ENCODE measurements around the gene MPC1.

MPC1 gene

DNA sequence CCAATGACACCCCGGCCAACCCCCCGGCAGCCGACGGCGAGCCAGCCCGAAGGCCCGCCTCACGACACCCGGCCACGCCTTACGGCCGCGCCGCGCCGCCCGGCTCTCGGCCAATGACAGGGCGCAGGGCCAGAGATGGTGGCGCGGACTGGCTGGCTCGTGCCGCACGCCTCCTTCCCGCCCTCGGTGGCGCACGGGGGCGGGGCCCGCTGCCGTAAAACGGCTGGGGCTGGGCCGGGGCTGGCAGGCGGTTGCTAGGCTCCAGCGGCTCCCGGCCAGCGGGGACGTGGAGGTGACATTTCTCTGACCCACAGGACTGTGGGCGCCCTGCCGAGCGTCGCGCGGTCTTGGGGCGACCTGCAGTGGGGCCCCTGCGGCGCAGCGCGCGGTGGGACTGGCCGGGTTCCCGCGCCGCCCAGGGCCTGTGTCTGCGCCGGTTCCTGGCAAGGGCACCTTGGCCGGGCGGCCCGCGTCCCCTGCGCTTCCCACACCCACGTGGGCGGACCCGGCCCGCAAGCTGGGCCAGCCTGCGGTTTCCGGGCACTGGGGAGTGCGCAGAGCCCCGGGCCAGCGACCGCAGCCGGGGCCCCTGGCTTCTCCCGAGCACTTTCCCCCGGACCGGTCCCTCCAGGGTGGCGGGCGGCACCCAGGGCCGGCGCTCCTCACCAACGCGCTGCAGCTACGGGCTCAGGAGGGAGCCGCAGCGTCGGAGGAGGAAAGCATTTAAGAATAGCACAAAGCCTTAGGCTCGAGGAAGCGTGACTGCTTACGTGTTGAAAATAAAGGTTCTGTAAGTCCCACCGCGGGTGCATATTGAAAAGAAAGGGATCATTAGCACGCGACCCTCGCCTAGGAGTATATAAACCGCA is at the start of gene MPC1:
MPC1 (minus strand) TSS at position 8 of the 869 bp plus-strand sequence. CDS start 64 bp downstream, outside the sequence.
- H3K9ac ChIP-seq (ENCODE audit: low read length): peak within 1 kb of the TSS; percentile 76
- no peaks in the 10 kb centered on the region for H3K27me3 ChIP-seq (ENCODE audit: control insufficient read depth, insufficient read depth, low read length)
- no peaks in the 10 kb centered on the region for H3K9me3 ChIP-seq (ENCODE audit: control insufficient read depth, insufficient read depth, low read depth, low read length)
- H3K36me3 ChIP-seq (ENCODE audit: control insufficient read depth, insufficient read depth, low read length): no peaks in the 10 kb centered on the region
- H3K27ac ChIP-seq (ENCODE audit: low read depth, low read length): peak within 1 kb of the TSS; percentile 19; the same call in 1 of the 2 replicates
- peak within 1 kb of the TSS; percentile 90 for H3K4me3 ChIP-seq (ENCODE audit: low read depth, low read length)
- H3K4me1 ChIP-seq (ENCODE audit: control insufficient read depth, insufficient read depth, low read length): no peaks in the 10 kb centered on the region

DNA sequence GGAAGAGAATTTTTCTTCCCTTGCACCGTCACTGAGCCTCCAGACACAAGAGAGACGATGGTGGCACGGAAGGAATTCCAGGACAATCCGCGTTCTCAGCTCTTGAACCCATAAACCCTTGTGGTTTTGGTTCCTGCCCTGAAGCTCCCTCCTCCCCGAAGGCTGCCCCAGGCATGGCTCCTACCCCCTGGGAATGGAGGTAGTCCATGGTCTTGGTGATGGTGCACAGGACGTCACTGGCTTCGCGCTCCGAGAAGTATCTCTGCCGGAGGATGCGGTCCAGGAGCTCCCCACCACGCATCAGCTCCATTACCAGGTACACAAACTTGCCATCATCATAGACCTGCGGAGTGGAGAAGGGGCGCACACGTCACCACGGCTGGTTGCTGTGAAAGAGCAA is 47.5 kb upstream of the MPC1 start:
- H3K27ac ChIP-seq (ENCODE audit: low read depth, low read length): no peak overlapping the region
- no peaks in the 10 kb centered on the region for H3K27me3 ChIP-seq (ENCODE audit: control insufficient read depth, insufficient read depth, low read length)
- no peaks in the 10 kb centered on the region for H3K9me3 ChIP-seq (ENCODE audit: control insufficient read depth, insufficient read depth, low read depth, low read length)
- H3K9ac ChIP-seq (ENCODE audit: low read length): no peak overlapping the region
- no peak overlapping the region for H3K4me3 ChIP-seq (ENCODE audit: low read depth, low read length)
- H3K36me3 ChIP-seq (ENCODE audit: control insufficient read depth, insufficient read depth, low read length): peaks cover 14% of the 10 kb centered on the region
- no peaks in the 10 kb centered on the region; the same call in 1 of the 2 replicates for H3K4me1 ChIP-seq (ENCODE audit: control insufficient read depth, insufficient read depth, low read length)

DNA sequence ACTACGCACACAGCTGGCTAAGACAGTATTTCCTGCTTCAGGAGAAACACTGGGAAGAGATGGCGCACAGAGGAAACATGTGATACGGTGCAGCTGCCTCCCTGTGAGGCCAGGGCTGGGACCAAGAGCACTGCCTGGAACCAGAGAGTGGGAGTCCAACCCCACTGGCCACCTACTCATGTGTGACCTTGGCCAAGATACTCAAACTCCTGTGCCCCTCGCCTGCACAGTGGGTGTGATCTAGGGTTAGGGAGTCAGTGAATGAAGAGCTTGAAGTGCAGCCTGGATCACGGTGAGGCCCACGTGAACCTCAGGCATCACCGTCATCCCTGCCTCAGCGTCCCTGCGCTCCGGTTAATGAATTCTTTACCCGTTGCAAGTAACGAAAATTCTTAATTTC is 41.7 kb upstream of the MPC1 start:
- Histone ChIP-seq H3K9me3 (ENCODE audit: control insufficient read depth, insufficient read depth, low read depth, low read length) (no peaks in the 10 kb centered on the region), H3K36me3 (ENCODE audit: control insufficient read depth, insufficient read depth, low read length) (peaks cover 4% of the 10 kb centered on the region; the same call in 1 of the 2 replicates), H3K9ac (ENCODE audit: low read length) (no peak overlapping the region), H3K4me1 (ENCODE audit: control insufficient read depth, insufficient read depth, low read length) (0 out of 2 replicates have a peak, but pooled peaks cover 4% of the 10 kb centered on the region), H3K27ac (ENCODE audit: low read depth, low read length) (no peak overlapping the region), H3K4me3 (ENCODE audit: low read depth, low read length) (no peak overlapping the region), H3K27me3 (ENCODE audit: control insufficient read depth, insufficient read depth, low read length) (no peaks in the 10 kb centered on the region)

DNA sequence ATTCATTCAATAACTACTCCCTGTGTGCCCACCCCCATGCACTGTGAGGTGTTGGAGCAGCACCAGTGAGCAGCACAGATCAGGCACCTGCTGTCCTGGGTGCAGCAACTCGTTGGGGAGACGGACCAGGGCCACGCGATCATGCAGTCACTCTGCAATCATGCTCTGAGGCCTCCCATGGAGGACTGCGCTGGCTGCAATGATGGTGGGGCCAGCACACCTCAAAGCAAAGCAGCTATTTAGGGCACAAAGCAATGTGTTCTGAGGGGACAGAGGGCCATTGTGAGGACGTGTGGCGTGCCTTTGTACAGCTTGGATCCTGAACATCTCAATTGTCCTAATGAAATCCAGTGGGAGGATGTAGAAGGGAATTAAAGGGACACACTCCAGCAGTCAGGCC is 41.0 kb upstream of the MPC1 start:
- H3K9me3 ChIP-seq (ENCODE audit: control insufficient read depth, insufficient read depth, low read depth, low read length): no peaks in the 10 kb centered on the region
- 0 out of 2 replicates have a peak, but pooled peaks cover 4% of the 10 kb centered on the region for H3K4me1 ChIP-seq (ENCODE audit: control insufficient read depth, insufficient read depth, low read length)
- no peak overlapping the region for H3K4me3 ChIP-seq (ENCODE audit: low read depth, low read length)
- H3K9ac ChIP-seq (ENCODE audit: low read length): no peak overlapping the region
- no peak overlapping the region for H3K27ac ChIP-seq (ENCODE audit: low read depth, low read length)
- H3K36me3 ChIP-seq (ENCODE audit: control insufficient read depth, insufficient read depth, low read length): peaks cover 4% of the 10 kb centered on the region; the same call in 1 of the 2 replicates
- no peaks in the 10 kb centered on the region for H3K27me3 ChIP-seq (ENCODE audit: control insufficient read depth, insufficient read depth, low read length)

DNA sequence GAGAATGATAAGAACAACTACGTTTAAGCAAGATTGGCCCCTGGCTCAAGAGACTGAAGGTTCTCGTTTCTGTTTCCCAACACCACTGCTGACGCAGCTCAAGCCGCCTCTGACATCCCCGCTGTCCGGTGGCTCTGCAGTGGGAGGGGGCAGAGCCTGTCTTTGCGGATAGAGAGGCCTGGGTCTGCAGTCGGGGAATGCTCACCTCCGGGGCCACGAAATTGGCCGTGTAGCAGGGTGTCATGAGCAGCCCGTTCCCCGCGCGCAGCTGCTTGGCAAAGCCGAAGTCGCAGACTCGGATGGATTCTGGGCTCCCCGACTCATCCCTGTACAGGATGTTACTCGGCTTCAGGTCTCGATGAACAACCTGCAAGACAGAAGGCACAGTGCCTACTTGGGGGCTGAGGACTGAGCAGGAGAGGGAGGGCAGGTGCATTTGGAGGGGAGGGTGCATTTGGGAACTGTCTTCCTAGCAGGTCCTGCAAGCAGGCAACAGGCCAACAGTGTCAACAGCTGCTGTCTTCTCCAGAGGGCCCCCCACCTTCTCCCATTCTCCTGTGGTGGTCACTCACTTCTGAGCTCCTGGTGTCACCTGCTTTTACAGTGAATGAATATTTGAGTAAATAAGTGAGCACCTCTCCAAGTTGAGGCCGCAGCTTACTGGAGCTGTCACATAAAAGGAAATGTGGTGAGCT is 40.5 kb upstream of the MPC1 start:
- H3K36me3 ChIP-seq (ENCODE audit: control insufficient read depth, insufficient read depth, low read length): peaks cover 4% of the 10 kb centered on the region; the same call in 1 of the 2 replicates
- no peak overlapping the region for H3K4me3 ChIP-seq (ENCODE audit: low read depth, low read length)
- H3K9ac ChIP-seq (ENCODE audit: low read length): no peak overlapping the region

DNA sequence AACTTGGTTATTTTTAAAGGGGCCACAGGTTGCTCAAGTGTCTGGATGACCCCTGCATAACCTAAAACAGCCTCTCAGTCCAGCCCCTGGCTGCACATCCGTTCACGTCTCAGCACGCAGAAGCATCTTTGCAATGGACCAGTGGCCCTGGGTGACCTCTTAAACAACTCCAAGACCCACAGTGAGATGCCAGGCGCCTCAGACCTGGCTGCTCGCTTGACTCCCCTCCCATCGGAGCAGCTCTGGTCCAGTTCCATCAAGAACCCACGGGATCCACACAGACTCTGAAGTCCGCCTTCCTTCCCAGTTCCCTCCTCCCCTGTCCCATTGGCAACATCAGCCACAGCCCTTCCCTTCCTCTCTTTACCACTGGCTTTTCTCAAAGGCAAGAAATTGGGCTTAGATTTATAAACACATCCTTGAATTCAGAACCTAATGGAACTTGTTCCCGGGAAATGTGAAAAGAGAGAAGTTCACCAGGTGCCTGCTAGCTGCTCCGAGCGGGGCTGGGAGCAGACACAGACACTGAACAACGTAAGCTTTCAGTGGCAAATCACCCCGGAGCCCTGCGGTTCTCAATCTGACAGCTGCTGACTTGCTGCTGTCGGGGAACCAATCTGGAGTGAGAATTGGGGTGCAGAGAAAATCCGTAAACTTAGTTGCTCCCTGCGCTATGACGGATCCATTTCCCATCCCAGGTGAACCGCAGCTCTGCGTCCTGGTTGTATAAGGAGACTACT is 39.6 kb upstream of the MPC1 start:
- H3K36me3 ChIP-seq (ENCODE audit: control insufficient read depth, insufficient read depth, low read length): peaks cover 4% of the 10 kb centered on the region; the same call in 1 of the 2 replicates
- H3K27ac ChIP-seq (ENCODE audit: low read depth, low read length): no peak overlapping the region
- H3K27me3 ChIP-seq (ENCODE audit: control insufficient read depth, insufficient read depth, low read length): no peaks in the 10 kb centered on the region
- H3K9me3 ChIP-seq (ENCODE audit: control insufficient read depth, insufficient read depth, low read depth, low read length): no peaks in the 10 kb centered on the region
- 0 out of 2 replicates have a peak, but pooled peaks cover 4% of the 10 kb centered on the region for H3K4me1 ChIP-seq (ENCODE audit: control insufficient read depth, insufficient read depth, low read length)
- no peak overlapping the region for H3K9ac ChIP-seq (ENCODE audit: low read length)
- no peak overlapping the region for H3K4me3 ChIP-seq (ENCODE audit: low read depth, low read length)

More for the DNA sequence above, 40.5 kb upstream of the MPC1 start:
- no peaks in the 10 kb centered on the region for H3K27me3 ChIP-seq (ENCODE audit: control insufficient read depth, insufficient read depth, low read length)
- no peaks in the 10 kb centered on the region for H3K9me3 ChIP-seq (ENCODE audit: control insufficient read depth, insufficient read depth, low read depth, low read length)
- no peak overlapping the region for H3K27ac ChIP-seq (ENCODE audit: low read depth, low read length)
- 0 out of 2 replicates have a peak, but pooled peaks cover 4% of the 10 kb centered on the region for H3K4me1 ChIP-seq (ENCODE audit: control insufficient read depth, insufficient read depth, low read length)

DNA sequence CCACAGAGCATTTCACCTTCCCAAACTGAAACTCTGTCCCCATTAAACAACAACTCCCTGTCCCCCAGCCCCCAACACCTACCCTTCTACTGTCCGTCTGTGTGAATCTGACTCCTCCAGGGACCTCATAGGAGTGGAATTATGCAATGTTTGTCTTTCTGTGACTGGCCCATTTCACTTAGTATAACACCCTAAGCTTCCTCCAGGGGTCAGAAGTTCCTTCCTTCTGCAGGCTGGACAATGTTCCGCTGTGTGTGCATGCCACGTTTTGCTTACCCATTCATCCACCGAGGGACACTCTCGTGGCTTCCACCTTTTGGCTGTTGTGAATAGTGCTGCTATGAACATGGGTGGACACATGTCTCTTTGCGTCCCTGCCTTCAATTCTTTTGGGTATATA is 37.6 kb upstream of the MPC1 start:
- no peaks in the 10 kb centered on the region for H3K27me3 ChIP-seq (ENCODE audit: control insufficient read depth, insufficient read depth, low read length)
- 0 out of 2 replicates have a peak, but pooled peaks cover 4% of the 10 kb centered on the region for H3K4me1 ChIP-seq (ENCODE audit: control insufficient read depth, insufficient read depth, low read length)
- H3K4me3 ChIP-seq (ENCODE audit: low read depth, low read length): no peak overlapping the region
- H3K27ac ChIP-seq (ENCODE audit: low read depth, low read length): no peak overlapping the region
- peaks cover 4% of the 10 kb centered on the region; the same call in 1 of the 2 replicates for H3K36me3 ChIP-seq (ENCODE audit: control insufficient read depth, insufficient read depth, low read length)
- H3K9ac ChIP-seq (ENCODE audit: low read length): no peak overlapping the region
- no peaks in the 10 kb centered on the region for H3K9me3 ChIP-seq (ENCODE audit: control insufficient read depth, insufficient read depth, low read depth, low read length)

DNA sequence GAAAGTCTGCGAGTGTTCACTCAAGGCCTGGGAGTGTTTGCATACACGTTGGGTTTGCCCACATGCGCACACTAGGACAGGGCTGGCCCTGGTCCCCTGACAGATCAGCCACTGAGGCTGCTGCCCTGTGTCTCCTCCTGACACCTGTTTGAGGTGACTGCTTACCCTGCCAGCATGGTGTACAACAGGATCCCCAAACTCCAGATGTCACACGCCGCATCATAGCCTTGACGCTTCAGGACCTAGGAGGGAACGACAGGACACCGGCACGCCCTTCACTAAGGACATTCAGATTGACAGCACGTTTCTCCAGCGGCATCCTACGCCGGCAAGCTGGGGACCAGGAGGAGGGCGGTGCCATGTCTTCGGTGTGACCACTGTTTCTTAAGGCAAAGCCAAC is 37.0 kb upstream of the MPC1 start:
- H3K4me3 ChIP-seq (ENCODE audit: low read depth, low read length): no peak overlapping the region
- H3K9me3 ChIP-seq (ENCODE audit: control insufficient read depth, insufficient read depth, low read depth, low read length): no peaks in the 10 kb centered on the region
- H3K9ac ChIP-seq (ENCODE audit: low read length): no peak overlapping the region
- no peaks in the 10 kb centered on the region for H3K27me3 ChIP-seq (ENCODE audit: control insufficient read depth, insufficient read depth, low read length)
- 0 out of 2 replicates have a peak, but pooled peaks cover 4% of the 10 kb centered on the region for H3K4me1 ChIP-seq (ENCODE audit: control insufficient read depth, insufficient read depth, low read length)
- H3K36me3 ChIP-seq (ENCODE audit: control insufficient read depth, insufficient read depth, low read length): peaks cover 4% of the 10 kb centered on the region; the same call in 1 of the 2 replicates
- H3K27ac ChIP-seq (ENCODE audit: low read depth, low read length): no peak overlapping the region

DNA sequence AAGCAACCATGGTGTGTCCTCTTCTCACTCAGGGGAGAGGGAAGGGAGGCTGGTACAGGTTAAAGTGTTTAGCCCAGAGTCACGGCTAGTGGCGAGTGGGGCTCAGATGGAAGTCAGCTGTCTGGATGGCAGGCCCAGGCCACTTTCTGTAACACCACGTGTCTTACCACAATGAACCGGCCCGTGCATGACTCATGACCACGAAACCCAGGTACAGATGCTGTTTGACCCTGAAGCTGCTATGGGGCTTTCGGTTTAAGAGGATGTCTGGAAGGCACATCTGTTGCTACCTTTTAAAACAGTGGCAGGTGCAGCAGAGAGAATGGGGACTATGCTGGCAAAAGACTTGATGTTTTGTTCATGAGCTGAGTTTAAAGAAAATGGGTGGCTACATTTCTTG is 36.5 kb upstream of the MPC1 start:
- no peak overlapping the region for H3K4me3 ChIP-seq (ENCODE audit: low read depth, low read length)
- H3K36me3 ChIP-seq (ENCODE audit: control insufficient read depth, insufficient read depth, low read length): peaks cover 4% of the 10 kb centered on the region; the same call in 1 of the 2 replicates
- no peaks in the 10 kb centered on the region for H3K27me3 ChIP-seq (ENCODE audit: control insufficient read depth, insufficient read depth, low read length)
- H3K27ac ChIP-seq (ENCODE audit: low read depth, low read length): no peak overlapping the region
- no peaks in the 10 kb centered on the region for H3K9me3 ChIP-seq (ENCODE audit: control insufficient read depth, insufficient read depth, low read depth, low read length)
- no peak overlapping the region for H3K9ac ChIP-seq (ENCODE audit: low read length)
- 0 out of 2 replicates have a peak, but pooled peaks cover 4% of the 10 kb centered on the region for H3K4me1 ChIP-seq (ENCODE audit: control insufficient read depth, insufficient read depth, low read length)

DNA sequence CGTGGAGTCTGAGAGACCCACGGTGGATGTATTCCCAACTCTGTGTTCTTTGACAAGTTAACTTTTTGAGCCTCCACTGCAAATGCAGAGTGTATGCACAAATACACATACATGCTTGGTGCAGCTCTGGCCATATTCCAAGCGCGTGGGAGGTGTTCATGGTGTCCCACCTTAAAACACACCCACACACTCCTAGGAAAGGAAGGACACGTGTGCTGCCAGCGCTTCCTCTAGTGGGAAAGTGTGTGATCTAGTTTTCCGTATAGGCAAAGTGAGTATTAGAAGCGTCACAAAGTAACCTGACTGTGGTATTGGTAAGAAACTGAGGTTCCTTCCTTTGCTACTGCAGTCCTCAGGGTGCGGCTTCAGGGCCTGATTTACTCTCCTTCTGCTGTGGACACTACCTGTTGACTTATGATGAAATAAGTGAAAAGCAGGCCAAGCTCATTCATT is 36.0 kb upstream of the MPC1 start:
- Histone ChIP-seq H3K27me3 (ENCODE audit: control insufficient read depth, insufficient read depth, low read length) (no peaks in the 10 kb centered on the region), H3K9ac (ENCODE audit: low read length) (no peak overlapping the region), H3K27ac (ENCODE audit: low read depth, low read length) (no peak overlapping the region), H3K9me3 (ENCODE audit: control insufficient read depth, insufficient read depth, low read depth, low read length) (no peaks in the 10 kb centered on the region), H3K36me3 (ENCODE audit: control insufficient read depth, insufficient read depth, low read length) (peaks cover 4% of the 10 kb centered on the region; the same call in 1 of the 2 replicates), H3K4me1 (ENCODE audit: control insufficient read depth, insufficient read depth, low read length) (0 out of 2 replicates have a peak, but pooled peaks cover 4% of the 10 kb centered on the region), H3K4me3 (ENCODE audit: low read depth, low read length) (no peak overlapping the region)
